IPS-NIHi11 (cell line): ENCODE data around the gene MLLT3.
A peak's percentile ranks its signal among the peaks of the same experiment; 100 is the strongest.

Experiments used
- DNase-seq: peaks from one replicate; pipeline ENCODE4 v3.0.0; 2012; ENCODE audit warnings: mixed read lengths, low spot score

Gene MLLT3

DNA sequence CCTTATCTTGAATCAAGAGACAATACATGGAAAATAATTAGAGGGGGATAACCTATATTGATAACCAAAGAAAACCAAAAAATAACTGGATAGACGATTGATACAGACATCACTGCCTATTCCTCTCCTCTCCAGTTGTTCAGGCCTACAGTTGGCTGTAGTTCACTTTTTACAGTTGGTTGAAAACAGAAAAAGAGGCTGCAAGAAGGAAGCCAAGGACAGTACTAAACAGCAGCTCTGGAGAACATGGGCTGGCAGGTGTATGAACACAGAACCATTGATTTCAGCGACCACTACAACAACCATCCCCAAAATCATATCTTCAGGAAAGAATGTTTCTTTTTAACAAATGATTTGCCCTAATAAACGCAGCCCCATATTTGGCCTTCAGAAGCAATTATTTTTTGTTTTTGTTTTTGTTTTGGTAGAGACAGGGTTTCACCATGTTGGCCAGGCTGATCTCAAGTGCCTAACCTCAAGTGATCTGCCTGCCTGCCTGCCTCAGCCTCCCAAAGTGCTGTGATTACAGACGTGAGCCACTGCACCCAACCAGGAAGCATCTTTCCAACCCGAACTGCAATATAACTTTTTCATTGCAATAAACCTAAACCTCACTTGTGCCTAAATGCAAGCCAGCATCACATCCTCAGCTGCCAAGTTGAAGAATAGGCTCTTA is 64.3 kb downstream of the MLLT3 start:
- no peak for DNase-seq

- DNase-seq: no peak
Observed at GRCh38 chr9:20557285-20557684, 65.0 kb downstream of the MLLT3 start.

- DNase-seq: no peak
Observed at GRCh38 chr9:20553558-20554149, 68.6 kb downstream of the MLLT3 start.

DNA sequence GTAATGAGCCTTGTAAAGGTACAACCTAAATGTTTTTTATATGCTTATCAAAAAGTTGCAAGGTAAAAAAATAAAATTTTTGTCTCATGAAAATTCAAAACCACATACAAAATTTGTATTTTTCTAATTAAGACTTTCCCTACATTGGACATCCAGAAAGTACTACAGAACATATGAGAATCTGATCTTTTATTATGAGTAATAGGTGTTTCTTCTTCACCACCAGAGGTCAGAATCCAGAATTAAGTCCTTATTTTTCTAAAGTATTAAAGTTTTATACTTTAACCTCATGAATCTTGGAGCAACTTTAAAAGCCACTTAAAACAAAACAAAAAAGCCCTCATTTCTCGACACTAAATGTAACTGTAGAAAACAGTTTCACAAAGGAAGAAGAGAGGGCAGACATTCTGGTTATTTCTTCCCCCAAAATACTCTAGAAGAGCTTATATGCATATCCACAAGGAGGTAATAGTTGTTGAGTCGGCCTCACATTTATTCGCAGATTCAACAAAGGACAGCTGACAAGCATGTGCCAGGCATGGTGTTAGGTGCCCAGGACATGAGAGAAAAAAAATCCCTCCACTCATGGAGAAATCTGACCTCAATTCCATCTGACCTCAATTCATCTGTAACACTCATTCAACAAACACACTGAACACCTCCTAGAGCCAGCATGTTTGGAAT is 69.3 kb downstream of the MLLT3 start:
- no peak for DNase-seq

GRCh38 chr9:20551835-20552234 is 70.5 kb downstream of the MLLT3 start:
- DNase-seq: no peak

DNA sequence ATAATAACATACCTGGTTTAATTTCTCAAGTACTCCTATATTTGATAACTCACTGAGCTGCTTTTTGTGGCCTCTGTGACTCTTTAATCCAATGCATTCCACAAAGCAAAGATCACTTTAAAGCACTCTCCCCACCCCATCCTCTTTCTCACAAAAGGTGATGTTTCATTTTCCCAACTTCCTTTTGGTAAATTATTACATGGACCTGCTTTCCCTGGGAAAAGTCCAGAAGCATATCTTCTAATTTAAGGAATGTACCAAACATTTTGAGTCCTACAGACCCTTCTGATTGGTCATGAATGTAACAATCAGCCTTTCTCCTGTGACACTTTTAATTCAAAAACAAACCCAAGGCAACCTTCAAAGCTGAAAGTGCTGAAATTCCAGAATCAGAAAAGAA is 71.1 kb downstream of the MLLT3 start:
- DNase-seq: no peak

- no peak for DNase-seq
Observed at GRCh38 chr9:20550326-20550725, 72.0 kb downstream of the MLLT3 start.

- no peak for DNase-seq
Observed at GRCh38 chr9:20549053-20549452, 73.2 kb downstream of the MLLT3 start.

- peak; percentile 12 for DNase-seq
Observed at GRCh38 chr9:20545023-20545622, 77.2 kb downstream of the MLLT3 start.

DNA sequence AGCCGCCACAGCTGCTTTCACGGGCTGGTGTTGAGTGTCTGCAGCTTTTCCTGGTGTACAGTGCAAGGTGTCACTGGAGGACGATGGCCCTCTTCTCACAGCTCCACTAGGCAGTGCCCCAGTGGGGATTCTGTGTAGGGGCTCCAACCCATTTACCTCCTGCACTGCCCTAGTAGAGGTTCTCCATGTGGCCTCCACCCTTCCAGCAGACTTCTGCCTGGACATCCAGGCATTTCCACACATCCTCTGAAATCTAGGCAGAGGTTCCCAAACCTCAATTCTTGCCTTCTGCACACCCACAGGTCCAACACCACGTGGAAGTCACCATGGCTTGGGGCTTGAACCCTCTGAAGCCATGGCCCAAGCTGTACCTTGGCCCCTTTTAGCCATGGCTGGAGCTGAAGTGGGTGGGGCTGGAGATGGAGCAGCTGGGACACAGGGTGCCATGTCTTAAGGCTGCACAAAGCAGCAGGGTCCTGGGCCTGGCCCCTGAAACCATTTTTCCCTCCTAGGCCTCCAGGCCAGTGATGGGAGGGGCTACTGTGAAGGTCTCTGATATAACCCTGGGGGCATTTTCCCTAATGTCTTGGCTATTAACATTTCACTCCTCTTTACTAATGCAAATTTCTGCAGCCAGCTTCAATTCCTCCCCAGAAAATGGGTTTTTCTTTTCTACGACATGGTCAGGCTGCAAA is 82.0 kb downstream of the MLLT3 start:
- no peak for DNase-seq

DNA sequence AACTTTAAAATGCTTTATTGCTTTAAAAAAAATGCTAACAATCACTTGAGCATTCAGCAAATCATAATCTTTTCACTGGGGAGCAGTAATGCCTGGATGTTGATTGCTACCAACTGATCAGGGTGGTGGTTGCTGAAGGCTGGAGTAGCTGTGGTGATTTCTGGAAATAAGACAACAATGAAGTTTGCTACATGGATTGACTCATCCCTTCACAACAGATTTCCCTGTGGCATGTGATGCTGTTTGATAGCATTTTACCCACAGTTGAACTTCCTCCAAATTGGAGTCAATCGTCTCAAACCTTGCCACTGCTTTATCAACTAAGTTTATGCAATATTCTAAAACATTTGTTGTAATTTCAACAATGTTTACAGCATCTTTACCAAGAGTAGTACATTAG is 83.3 kb downstream of the MLLT3 start:
- no peak for DNase-seq

GRCh38 chr9:20538092-20538491 is 84.2 kb downstream of the MLLT3 start:
- no peak for DNase-seq

GRCh38 chr9:20537294-20537693 is 85.0 kb downstream of the MLLT3 start:
- no peak for DNase-seq

DNA sequence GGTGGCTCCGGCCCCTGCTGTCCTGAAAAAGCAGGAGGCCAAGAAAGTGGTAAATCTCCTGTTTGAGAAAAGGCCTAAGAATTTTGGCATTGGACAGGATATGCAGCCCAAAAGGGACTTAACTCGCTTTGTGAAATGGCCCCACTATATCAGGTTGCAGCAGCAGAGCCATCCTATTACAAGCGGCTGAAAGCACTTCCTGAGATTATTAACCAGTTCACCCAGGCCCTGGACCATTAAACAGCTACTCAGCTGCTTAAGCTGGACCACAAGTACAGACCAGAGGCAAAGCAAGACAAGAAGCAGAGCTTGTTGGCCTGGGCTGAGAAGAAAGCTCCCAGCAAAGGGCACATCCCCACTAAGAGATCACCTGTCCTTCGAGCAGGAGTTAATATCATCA is 89.7 kb downstream of the MLLT3 start:
- DNase-seq: no peak

DNA sequence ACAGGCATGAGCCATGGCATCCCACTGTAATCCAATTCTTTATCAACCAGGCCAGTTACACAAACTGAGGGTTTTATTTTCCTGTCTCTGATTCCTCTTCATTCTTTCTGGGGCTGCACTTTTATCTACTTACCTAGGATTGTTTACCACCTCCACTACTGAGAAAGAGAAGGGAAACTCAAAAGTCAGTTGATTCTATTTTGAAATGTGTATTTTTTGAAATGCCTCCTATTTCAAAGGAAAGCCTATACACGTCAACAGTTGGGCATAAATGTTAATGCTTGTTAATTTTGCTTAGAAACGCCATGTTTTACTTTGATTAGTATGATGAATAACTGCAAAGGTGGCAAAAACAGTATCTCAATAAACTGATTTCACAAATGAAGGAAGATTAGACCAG is 92.5 kb downstream of the MLLT3 start:
- no peak for DNase-seq

- no peak for DNase-seq
Observed at GRCh38 chr9:20528253-20528652, 94.0 kb downstream of the MLLT3 start.

GRCh38 chr9:20526500-20527319 is 95.6 kb downstream of the MLLT3 start:
- no peak for DNase-seq

GRCh38 chr9:20524776-20525175 is 97.5 kb downstream of the MLLT3 start:
- DNase-seq: peak; percentile 55

GRCh38 chr9:20518737-20519136 is 103.6 kb downstream of the MLLT3 start:
- no peak for DNase-seq

DNA sequence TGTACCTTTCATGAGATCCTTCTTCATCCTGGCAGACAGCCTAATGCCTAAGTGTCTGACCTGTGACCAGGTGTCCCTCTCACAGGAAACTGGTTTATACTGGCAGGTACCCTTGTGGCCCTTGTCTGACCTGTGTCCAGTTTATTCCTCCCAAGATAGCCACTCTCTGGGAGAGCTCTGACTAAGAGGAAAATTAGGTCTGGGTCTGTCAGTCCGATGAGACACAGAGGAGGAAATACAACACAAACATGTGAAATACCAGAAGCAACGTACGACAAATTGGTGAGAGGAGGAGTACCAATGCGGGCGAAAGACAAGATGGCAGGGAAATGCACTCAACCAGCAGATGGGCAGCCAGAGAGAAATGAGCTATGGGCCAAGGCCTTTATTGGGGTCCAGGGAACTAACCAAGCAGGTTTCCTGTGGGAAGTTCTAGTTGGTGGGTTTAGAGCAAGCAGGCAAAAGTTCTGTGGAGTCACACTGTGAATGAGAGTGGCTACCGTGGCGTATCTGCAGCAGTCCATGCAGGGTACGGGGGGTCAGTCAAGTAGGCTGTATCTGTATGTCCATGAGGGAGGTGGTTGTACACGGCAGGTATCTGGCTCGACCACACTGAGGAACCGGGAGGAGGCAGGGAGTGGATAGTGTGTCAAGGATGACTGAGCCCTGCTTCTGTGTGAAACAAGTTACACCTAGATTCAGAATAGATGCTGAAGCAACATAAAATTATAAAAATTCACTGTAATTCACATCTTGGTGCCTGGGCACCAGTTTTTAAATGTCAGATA is 109.0 kb downstream of the MLLT3 start:
- no peak for DNase-seq

GRCh38 chr9:20512636-20513035 is 109.7 kb downstream of the MLLT3 start:
- no peak for DNase-seq
